HG03378 (cell line): ENCODE measurements around the gene ATG16L2.

Source experiments
- ATAC-seq: cut with Tn5 transposase; IDR thresholded peaks from one replicate; pipeline ENCODE4 v1.9.1; 2021; ENCODE audit warnings: mild to moderate bottlenecking, moderate library complexity; ENCODE audit not compliant: unreplicated experiment

The ATG16L2 gene

GRCh38 chr11:72814286-72815109 lies at the start of gene ATG16L2:
TSS of gene ATG16L2 (plus strand) at chr11:72814411. CDS start at chr11:72814446, 35 bp downstream.
- peak; percentile 31 for ATAC-seq

- no peak for ATAC-seq
Observed at GRCh38 chr11:72764503-72764902, 49.7 kb upstream of the ATG16L2 start.

GRCh38 chr11:72766152-72766902 lies 47.9 kb upstream of the ATG16L2 start:
- ATAC-seq = no peak

GRCh38 chr11:72767203-72768062 lies 46.8 kb upstream of the ATG16L2 start:
- ATAC-seq = no peak

GRCh38 chr11:72768581-72768980 lies 45.6 kb upstream of the ATG16L2 start:
- no peak for ATAC-seq

- no peak for ATAC-seq
Observed at GRCh38 chr11:72769680-72770079, 44.5 kb upstream of the ATG16L2 start.

GRCh38 chr11:72770799-72771198 lies 43.4 kb upstream of the ATG16L2 start:
- no peak for ATAC-seq

GRCh38 chr11:72771507-72771906 lies 42.7 kb upstream of the ATG16L2 start:
- no peak for ATAC-seq

GRCh38 chr11:72772059-72772458 lies 42.2 kb upstream of the ATG16L2 start:
- no peak for ATAC-seq

- ATAC-seq = no peak
Observed at GRCh38 chr11:72773291-72773690, 40.9 kb upstream of the ATG16L2 start.

GRCh38 chr11:72773696-72774095 lies 40.5 kb upstream of the ATG16L2 start:
- no peak for ATAC-seq

- no peak for ATAC-seq
Observed at GRCh38 chr11:72774499-72774898, 39.7 kb upstream of the ATG16L2 start.

GRCh38 chr11:72775288-72776110 lies 38.7 kb upstream of the ATG16L2 start:
- ATAC-seq = no peak

- no peak for ATAC-seq
Observed at GRCh38 chr11:72776117-72776843, 37.9 kb upstream of the ATG16L2 start.

GRCh38 chr11:72776844-72777754 lies 37.1 kb upstream of the ATG16L2 start:
- no peak for ATAC-seq

GRCh38 chr11:72777755-72778278 lies 36.4 kb upstream of the ATG16L2 start:
- no peak for ATAC-seq

GRCh38 chr11:72778535-72779494 lies 35.4 kb upstream of the ATG16L2 start:
- no peak for ATAC-seq
